Central memory CD8-positive, alpha-beta T cell (primary cell): ENCODE data around the gene MRRF.
"Not testable (repeated sequence)": the region's sequence is repeated elsewhere in the genome, so short reads cannot be mapped to it uniquely, and the experiment has no call there.

ENCODE experiments used
- ATAC-seq: fragments of 150-1000 bp; cut with Tn5 transposase; replicated peaks from 2 replicates; pipeline ENCODE4 v1.10.0; 2022; ENCODE audit warnings: mild to moderate bottlenecking, moderate FRiP score, moderate number of reproducible peaks; ENCODE audit not compliant: poor library complexity, severe bottlenecking; ENCODE audit errors: extremely low read depth
- DNase-seq, 2 donors: peaks; one replicate each; pipeline ENCODE4 v3.0.0; 2021; ENCODE audit warnings: low spot score in 2 of 2
- H3K27ac Mint-ChIP-seq: one replicate; pipeline ENCODE4 v1.8.0; 2022; ENCODE audit warnings: low read depth, mild to moderate bottlenecking, moderate library complexity, mixed read lengths
- H3K27me3 Mint-ChIP-seq: one replicate; pipeline ENCODE4 v1.8.0; 2022; ENCODE audit warnings: mixed read lengths
- H3K36me3 Mint-ChIP-seq: one replicate; pipeline ENCODE4 v1.8.0; 2022; ENCODE audit warnings: mild to moderate bottlenecking, moderate library complexity, mixed read lengths; ENCODE audit not compliant: insufficient read depth
- H3K4me1 Mint-ChIP-seq: one replicate; pipeline ENCODE4 v1.8.0; 2022; ENCODE audit warnings: mixed read lengths
- H3K4me3 Mint-ChIP-seq: one replicate; pipeline ENCODE4 v1.8.0; 2022; ENCODE audit warnings: mild to moderate bottlenecking, moderate library complexity, mixed read lengths
- H3K9me3 Mint-ChIP-seq: one replicate; pipeline ENCODE4 v1.8.0; 2022; ENCODE audit warnings: mixed read lengths

MRRF gene

GRCh38 chr9:122346478-122347347 lies 82.0 kb downstream of the MRRF start:
- Mint-ChIP-seq H3K9me3 (no peaks in the 10 kb centered on the region), H3K27ac (no peak overlapping the region), H3K36me3 (no peaks in the 10 kb centered on the region), H3K27me3 (peaks cover 80% of the 10 kb centered on the region), H3K4me3 (peak overlapping the region; percentile 57), H3K4me1 (peaks cover 6% of the 10 kb centered on the region)
- DNase-seq, result no peak
- ATAC-seq, result no peak

GRCh38 chr9:122347348-122348287 lies 82.9 kb downstream of the MRRF start:
- Mint-ChIP-seq H3K27ac (no peak overlapping the region), H3K27me3 (peaks cover 77% of the 10 kb centered on the region), H3K4me3 (peak overlapping the region; percentile 57), H3K36me3 (no peaks in the 10 kb centered on the region), H3K4me1 (peaks cover 6% of the 10 kb centered on the region), H3K9me3 (no peaks in the 10 kb centered on the region)
- no peak for ATAC-seq
- no peak for DNase-seq

- H3K9me3 Mint-ChIP-seq, result no peaks in the 10 kb centered on the region
- DNase-seq (no peak), ATAC-seq (no peak)
- peaks cover 6% of the 10 kb centered on the region for H3K4me1 Mint-ChIP-seq
- peaks cover 70% of the 10 kb centered on the region for H3K27me3 Mint-ChIP-seq
- H3K36me3 Mint-ChIP-seq, result no peaks in the 10 kb centered on the region
- H3K4me3 Mint-ChIP-seq, result no peak overlapping the region
- H3K27ac Mint-ChIP-seq, result no peak overlapping the region
These were observed 83.7 kb downstream of the MRRF start for GRCh38 chr9:122348288-122348777.

GRCh38 chr9:122348791-122349190 lies 84.1 kb downstream of the MRRF start:
- Mint-ChIP-seq H3K4me3 (no peak overlapping the region), H3K9me3 (no peaks in the 10 kb centered on the region), H3K27me3 (peaks cover 65% of the 10 kb centered on the region), H3K4me1 (peaks cover 6% of the 10 kb centered on the region), H3K36me3 (no peaks in the 10 kb centered on the region), H3K27ac (no peak overlapping the region)
- ATAC-seq (no peak), DNase-seq (no peak)

DNA sequence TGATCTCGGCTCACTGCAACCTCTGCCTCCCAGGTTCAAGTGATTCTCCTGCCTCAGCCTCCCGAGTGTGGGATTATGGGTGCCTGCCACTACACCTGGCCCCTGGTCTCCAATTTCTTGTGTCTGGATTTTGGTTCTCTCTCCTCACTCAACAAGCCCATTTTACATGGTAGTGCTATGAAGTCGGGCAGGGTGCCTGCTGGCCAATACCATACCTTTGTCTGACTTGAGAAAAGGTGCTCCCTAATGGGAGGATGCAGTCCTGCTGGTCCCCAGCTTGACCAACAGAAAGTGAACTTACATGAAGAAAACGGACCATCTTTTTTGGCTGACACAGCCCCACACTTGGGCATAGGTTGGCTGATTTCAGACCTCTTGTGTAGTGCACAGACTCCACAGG lies 84.5 kb downstream of the MRRF start:
- ATAC-seq, result no peak
- H3K4me1 Mint-ChIP-seq, result peaks cover 6% of the 10 kb centered on the region
- peaks cover 61% of the 10 kb centered on the region for H3K27me3 Mint-ChIP-seq
- no peak for DNase-seq
- no peak overlapping the region for H3K27ac Mint-ChIP-seq
- no peaks in the 10 kb centered on the region for H3K9me3 Mint-ChIP-seq
- no peaks in the 10 kb centered on the region for H3K36me3 Mint-ChIP-seq
- H3K4me3 Mint-ChIP-seq, result no peak overlapping the region

DNA sequence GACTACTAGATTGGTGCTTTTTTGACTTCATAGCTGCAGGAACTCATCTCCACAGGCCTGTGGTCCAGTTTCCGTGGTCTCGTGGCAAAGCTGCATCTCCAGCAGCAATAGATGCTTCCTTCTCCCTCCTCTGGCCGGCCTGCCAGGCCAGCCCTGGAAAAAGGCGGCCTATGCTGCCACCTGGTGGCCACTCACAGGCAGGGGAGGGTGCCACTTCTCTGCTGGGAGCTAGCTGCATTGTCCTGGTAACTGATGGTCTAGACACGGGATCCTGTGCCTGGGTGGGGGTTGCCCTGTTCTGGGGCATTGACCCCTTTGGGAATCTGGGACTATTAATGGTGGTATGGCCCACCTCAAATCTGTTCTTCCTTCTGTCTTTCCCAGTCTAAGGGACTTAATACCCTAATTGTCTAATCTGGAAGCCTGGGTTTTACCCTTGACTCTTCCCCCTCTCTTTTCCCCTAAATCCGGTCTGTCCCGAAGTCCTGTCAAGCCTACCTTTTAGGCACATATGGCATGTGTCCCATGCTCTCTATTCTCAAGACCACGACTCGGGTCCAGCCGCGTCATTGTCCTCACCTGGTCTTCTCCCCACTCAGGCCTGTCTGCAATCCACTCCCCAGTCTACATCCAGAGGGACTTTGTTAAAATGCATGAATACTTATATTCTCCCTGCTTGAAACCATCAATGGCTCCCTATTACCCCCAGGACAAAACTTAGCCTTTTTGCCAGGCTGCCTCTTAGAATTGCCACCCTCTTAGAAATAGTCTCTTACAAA lies 86.1 kb downstream of the MRRF start:
- no peaks in the 10 kb centered on the region for H3K36me3 Mint-ChIP-seq
- DNase-seq, result peak; percentile 52 to 72
- no peak overlapping the region for H3K4me3 Mint-ChIP-seq
- H3K4me1 Mint-ChIP-seq, result peaks cover 6% of the 10 kb centered on the region
- no peak overlapping the region for H3K27ac Mint-ChIP-seq
- peaks cover 53% of the 10 kb centered on the region for H3K27me3 Mint-ChIP-seq
- ATAC-seq, result peak; percentile 64
- H3K9me3 Mint-ChIP-seq, result no peaks in the 10 kb centered on the region

GRCh38 chr9:122354536-122355199 lies 90.0 kb downstream of the MRRF start:
- DNase-seq, result no peak
- H3K9me3 Mint-ChIP-seq, result peaks cover 6% of the 10 kb centered on the region

DNA sequence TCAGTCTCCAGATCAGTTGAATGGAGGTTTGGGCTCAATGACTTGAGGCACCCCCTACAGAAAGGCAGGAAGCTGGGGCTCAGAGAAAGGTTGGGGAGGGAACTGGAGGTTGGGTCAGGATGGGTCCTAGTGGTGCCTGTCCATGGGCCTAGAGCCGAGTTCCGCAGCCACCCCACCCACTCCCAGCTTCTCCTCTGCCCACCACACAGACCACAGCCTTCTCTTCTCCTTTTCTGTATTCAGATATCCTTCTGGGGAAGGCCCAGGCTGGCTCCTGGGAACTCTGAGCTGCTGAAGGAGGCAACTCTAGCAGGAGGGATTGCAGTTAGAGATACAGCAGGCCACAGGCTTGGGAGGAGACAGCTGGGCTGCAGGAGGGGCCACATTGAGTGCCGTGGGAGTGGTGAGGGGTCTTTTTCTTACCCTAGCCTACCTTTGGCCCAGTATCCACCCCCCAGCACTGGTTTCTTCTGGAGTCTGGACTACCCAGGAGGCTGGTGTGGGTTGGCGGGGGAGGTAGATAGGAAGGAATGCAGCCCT lies 90.7 kb downstream of the MRRF start:
- ATAC-seq, result no peak
- Mint-ChIP-seq H3K36me3 (no peaks in the 10 kb centered on the region), H3K27ac (no peak overlapping the region), H3K27me3 (peaks cover 11% of the 10 kb centered on the region), H3K4me3 (no peak overlapping the region), H3K4me1 (no peaks in the 10 kb centered on the region), H3K9me3 (peaks cover 6% of the 10 kb centered on the region)
- no peak for DNase-seq

More at GRCh38 chr9:122354536-122355199, 90.0 kb downstream of the MRRF start:
- Mint-ChIP-seq H3K4me3 (no peak overlapping the region), H3K27ac (no peak overlapping the region), H3K4me1 (peaks cover 6% of the 10 kb centered on the region), H3K27me3 (peaks cover 18% of the 10 kb centered on the region), H3K36me3 (no peaks in the 10 kb centered on the region)
- ATAC-seq, result no peak

DNA sequence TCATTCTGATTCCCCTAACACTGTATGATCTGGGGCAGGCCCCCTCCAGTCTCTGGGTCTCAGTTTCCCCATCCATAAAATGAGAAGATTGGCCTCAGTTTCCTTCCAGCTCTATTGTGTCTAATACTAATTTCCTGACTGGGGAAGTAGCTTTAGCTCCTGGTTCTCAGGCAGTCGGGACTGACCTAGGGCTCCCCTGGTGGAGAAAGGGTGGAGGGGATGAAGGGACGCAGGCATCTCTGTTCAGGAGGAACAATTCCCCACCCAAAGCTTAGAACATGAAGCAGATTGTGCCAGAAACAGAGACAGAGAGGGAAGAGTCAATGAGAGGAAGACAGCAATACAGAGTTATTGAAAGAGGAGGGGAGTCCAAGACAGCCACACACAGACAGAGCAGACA lies 91.9 kb downstream of the MRRF start:
- DNase-seq, result no peak
- H3K36me3 Mint-ChIP-seq, result no peaks in the 10 kb centered on the region
- H3K27me3 Mint-ChIP-seq, result no peaks in the 10 kb centered on the region
- no peaks in the 10 kb centered on the region for H3K4me1 Mint-ChIP-seq
- ATAC-seq, result no peak
- no peak overlapping the region for H3K4me3 Mint-ChIP-seq
- H3K9me3 Mint-ChIP-seq, result peaks cover 6% of the 10 kb centered on the region
- no peak overlapping the region for H3K27ac Mint-ChIP-seq

GRCh38 chr9:122360891-122361290 lies 96.2 kb downstream of the MRRF start:
- Mint-ChIP-seq H3K27me3 (no peaks in the 10 kb centered on the region), H3K36me3 (no peaks in the 10 kb centered on the region), H3K9me3 (peaks cover 6% of the 10 kb centered on the region), H3K27ac (no peak overlapping the region), H3K4me1 (no peaks in the 10 kb centered on the region), H3K4me3 (no peak overlapping the region)
- ATAC-seq, result no peak
- no peak for DNase-seq

DNA sequence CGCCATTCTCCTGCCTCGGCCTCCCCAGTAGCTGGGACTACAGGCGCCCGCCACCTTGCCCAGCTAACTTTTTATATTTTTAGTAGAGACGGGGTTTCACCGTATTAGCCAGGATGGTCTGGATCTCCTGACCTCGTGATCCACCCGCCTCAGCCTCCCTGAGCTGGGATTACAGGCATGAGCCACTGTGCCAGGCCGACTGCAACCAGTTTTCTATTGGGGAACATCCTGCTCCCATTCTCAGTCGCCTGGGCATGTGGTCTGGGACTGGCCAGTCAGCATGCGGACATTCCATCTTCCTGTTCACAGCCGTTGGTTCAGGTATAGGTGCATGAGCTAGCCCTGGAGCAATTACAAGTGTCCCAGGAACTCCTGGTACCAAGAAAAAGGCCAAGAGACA lies 98.4 kb downstream of the MRRF start:
- not testable (repeated sequence) for H3K9me3 Mint-ChIP-seq, H3K4me1 Mint-ChIP-seq, H3K36me3 Mint-ChIP-seq, H3K4me3 Mint-ChIP-seq, H3K27me3 Mint-ChIP-seq, H3K27ac Mint-ChIP-seq, ATAC-seq, DNase-seq
